GM23338 (cell line): ENCODE measurements around the gene MME.

Experiments
- REST ChIP-seq: IDR thresholded peaks from one replicate; pipeline ENCODE4 v1.6.1; 2018; ENCODE audit warnings: antibody characterized with exemption; ENCODE audit not compliant: unreplicated experiment
- TF ChIP-seq, protein P1 (sequence below), 2 experiments: fragments of 200-600 bp in 1 of 2; sonication (generic) in 1 of 2; conservative IDR thresholded peaks; 2 replicates each; pipeline versions ENCODE4 v1.5.1 to v1.6.1; 2016 to 2017; ENCODE audit warnings: antibody characterized with exemption in 2 of 2, low read depth in 2 of 2, mild to moderate bottlenecking in 2 of 2, moderate library complexity in 1 of 2

DNA sequence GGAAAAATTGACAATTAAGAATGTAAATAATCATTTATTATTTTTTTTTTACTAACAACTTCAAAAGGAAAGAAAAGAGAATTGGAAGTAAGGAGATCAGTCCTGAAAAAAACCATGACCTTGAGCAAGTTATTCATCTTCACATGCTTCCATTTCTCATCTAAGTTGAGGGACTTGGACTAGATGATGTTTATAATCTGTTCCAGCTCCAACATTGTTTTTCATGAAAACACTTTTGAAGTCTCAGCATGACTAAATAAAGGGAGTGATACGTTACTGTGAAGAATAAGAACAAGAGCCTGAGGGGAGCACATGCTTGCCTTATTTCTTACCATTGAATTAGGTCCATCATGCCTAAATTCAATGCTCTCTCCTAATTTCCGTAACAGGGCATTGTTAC lies 117.7 kb downstream of the MME start:
- TF ChIP-seq, protein P1, sequence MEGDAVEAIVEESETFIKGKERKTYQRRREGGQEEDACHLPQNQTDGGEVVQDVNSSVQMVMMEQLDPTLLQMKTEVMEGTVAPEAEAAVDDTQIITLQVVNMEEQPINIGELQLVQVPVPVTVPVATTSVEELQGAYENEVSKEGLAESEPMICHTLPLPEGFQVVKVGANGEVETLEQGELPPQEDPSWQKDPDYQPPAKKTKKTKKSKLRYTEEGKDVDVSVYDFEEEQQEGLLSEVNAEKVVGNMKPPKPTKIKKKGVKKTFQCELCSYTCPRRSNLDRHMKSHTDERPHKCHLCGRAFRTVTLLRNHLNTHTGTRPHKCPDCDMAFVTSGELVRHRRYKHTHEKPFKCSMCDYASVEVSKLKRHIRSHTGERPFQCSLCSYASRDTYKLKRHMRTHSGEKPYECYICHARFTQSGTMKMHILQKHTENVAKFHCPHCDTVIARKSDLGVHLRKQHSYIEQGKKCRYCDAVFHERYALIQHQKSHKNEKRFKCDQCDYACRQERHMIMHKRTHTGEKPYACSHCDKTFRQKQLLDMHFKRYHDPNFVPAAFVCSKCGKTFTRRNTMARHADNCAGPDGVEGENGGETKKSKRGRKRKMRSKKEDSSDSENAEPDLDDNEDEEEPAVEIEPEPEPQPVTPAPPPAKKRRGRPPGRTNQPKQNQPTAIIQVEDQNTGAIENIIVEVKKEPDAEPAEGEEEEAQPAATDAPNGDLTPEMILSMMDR (conservative IDR thresholded peaks at IDR 0.05; ENCODE audit: low read depth in 2 of 2) = no peak
- no peak for TF ChIP-seq REST
